SK-MEL-5 (cell line): ENCODE measurements around the gene ZSCAN31. TPM values are rescaled to one million over a fixed set of nuclear protein-coding genes. Genes with fewer than 3 reads are reported as not detected.
"Not testable (repeated sequence)": the region's sequence is repeated elsewhere in the genome, so short reads cannot be mapped to it uniquely, and the experiment has no call there.

Source experiments
- DNase-seq: peaks from one replicate; pipeline ENCODE4 v3.0.0-alpha.2; 2016; ENCODE audit warnings: low read depth, low spot score
- in situ Hi-C: cut with HindIII; loops from 2 replicates; pipeline ENCODE4 v1.10.0; 2016; ENCODE audit warnings: low sequenced_read_pairs, high pct_unique_total_duplicates, low pct_unique_long_range_greater_than_20kb
- polyA plus RNA-seq, 2 experiments: library from polyadenylated mRNA; depleted of rRNA; stranded (reverse); fragments of >200 nt; gene quantifications; 2 replicates each; pipeline ENCODE4 v1.2.3, GENCODE V29; 2015
- total RNA-seq: library from RNA; depleted of rRNA; stranded (reverse); fragments of >200 nt; shearing (Covaris generic); gene quantifications from 2 replicates; pipeline ENCODE4 v1.2.3, GENCODE V29; 2014; rRNA removed

ZSCAN31 gene
- 2.3 and 4.3 TPM in 2 replicates for total RNA-seq
- 1.4 and 2.7 TPM in 2 replicates for polyA plus RNA-seq (2015; cell fraction: cytosol; rRNA removed)
- polyA plus RNA-seq (2015; cell fraction: nucleus; rRNA removed) = 3.2 and 6.2 TPM in 2 replicates

GRCh38 chr6:28335564-28336283 lies at the start of gene ZSCAN31:
Gene ZSCAN31 (minus strand): TSS chr6:28336148. CDS start chr6:28329683, 6,465 bp downstream.
- in situ Hi-C loops = no loop called here
- DNase-seq = peak; percentile 97

DNA sequence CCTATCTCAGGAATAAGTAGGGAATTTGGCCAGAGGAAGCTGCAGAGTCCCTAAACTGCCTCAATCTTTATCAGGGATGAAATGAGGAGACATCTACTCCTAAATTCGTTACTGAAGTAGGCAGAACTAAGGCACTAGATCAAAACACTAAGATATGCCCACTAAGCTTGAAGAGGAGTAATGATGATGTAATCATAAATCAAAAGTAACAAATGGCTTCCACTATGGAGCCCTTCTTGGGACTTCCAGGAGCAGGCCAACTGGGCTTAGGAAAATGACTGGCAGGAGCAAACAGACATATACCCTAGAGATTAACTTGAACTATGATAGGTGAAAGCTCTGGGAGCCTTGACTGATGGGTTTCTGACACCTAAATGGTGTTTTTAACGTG lies 48.2 kb upstream of the ZSCAN31 start:
- in situ Hi-C loops = no loop called here
- DNase-seq = no peak

GRCh38 chr6:28383235-28384142 lies 47.5 kb upstream of the ZSCAN31 start:
- DNase-seq = no peak
- in situ Hi-C loops = no loop called here

DNA sequence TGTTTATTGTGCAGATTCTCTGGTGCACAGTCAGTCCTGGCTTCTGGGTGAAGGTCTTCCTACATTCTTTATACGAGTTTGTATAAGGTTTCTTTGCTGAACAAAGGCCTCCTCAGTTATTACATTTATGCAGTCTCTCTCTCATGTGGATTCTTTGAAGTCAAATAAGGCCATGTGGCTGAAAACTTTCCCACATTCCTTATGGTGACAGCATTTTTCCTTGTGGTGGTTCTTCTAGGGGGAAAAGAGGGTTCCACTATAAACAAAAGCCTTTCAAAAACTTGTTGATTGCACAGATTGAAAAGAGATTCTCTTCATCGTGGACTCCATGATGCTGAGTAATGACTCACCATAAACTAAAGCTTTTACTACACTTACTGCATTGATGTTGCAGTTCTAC lies 44.4 kb upstream of the ZSCAN31 start:
- peak; percentile 55 for DNase-seq
- in situ Hi-C loops = no loop called here

GRCh38 chr6:28378644-28379043 lies 42.7 kb upstream of the ZSCAN31 start:
- in situ Hi-C loops = no loop called here
- DNase-seq = no peak

- in situ Hi-C loops = no loop called here
- DNase-seq = no peak
Measured at GRCh38 chr6:28377879-28378278, 41.9 kb upstream of the ZSCAN31 start.

DNA sequence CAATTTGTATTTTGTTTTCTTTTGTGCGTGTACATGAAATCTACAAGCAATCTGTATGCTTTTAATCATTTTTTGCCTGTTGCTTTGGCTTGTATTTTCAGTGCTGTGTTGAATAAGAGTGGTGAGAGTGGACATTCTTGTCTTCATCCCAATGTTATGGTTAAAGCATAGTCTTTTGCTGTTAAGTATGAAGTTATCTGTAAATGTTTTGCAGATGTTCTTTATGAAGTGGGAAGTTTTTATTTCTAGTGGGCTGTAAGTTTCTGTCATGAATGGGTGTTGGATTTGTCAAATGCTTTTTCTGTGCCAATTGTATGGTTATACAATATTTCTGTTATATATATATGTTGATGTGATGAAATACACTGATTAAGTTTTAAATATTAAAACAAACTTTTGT lies 38.0 kb upstream of the ZSCAN31 start:
- in situ Hi-C loops = no loop called here
- no peak for DNase-seq

DNA sequence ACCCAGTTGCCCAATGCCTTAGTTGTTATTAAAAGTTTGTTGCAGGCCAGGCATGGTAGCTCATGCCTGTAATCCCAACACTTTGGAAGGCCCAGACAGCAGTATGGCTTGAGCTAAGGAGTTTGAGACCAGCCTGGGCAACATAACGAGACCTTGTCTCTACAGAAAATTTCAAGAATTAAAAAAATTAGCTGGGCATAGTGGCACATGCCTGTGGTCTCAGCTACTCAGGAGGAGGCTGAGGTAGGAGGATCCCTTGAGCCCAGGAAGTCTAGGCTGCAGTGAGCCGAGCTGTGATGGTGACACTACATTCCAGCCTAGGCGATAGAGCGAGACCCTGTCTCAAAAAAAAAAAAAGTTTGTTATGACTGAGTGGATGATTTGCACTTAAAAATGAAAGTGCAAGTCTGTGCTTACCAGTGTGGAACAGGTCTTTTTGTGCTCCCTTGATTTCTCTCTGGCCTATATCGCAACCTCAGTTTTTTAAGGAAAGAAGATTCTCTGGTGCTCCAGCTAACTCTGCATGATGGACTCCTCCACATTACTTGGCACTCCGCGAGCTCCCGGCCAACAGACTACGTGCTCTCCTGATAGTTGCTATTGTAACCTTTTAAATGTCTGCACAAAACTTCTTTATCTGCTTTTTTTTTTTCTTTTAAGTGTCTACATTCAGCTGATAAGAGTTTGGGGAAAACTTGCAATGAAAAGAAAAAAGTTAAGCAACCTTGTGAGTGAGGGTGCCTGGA lies 35.9 kb upstream of the ZSCAN31 start:
- no peak for DNase-seq
- in situ Hi-C loops = no loop called here

DNA sequence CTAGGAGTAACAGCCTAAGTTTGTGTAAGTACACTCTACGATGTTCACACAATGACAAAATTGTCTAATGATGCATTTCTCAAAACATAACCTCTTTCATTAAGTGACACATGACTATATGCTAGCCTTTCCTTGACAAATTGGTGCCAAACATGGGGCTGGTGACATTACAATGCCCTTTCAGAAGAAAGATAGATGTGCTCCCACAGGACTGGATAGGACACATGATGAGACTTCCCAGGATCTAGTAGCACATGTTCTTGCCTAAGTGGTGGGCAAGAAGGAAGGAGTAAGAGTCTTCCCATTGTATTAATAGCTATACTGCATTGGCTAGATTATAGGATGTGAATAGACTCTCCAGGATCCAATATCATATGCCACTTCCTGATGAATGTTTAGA lies 35.3 kb upstream of the ZSCAN31 start:
- in situ Hi-C loops = no loop called here

DNA sequence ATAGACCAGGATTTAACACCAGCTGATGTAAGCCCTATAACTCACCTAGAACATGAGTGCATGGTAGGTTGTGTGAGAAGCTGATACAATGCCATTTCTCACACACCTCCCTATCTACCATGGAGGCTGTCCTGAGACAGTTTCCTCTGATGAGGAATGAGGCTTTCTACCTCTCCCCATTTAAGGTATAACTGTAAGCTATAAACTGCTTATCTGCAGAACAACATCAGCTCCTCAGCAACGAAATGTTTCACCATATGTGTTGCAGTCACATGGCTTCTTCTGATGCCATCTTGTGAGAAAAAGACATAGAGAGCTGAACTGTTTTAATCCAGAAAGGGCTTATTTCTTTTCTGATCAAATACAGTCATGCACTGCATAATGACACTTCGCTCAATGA lies 34.5 kb upstream of the ZSCAN31 start:
- in situ Hi-C loops = no loop called here
- no peak for DNase-seq

More for the DNA sequence above, 35.3 kb upstream of the ZSCAN31 start:
- DNase-seq = peak; percentile 86

DNA sequence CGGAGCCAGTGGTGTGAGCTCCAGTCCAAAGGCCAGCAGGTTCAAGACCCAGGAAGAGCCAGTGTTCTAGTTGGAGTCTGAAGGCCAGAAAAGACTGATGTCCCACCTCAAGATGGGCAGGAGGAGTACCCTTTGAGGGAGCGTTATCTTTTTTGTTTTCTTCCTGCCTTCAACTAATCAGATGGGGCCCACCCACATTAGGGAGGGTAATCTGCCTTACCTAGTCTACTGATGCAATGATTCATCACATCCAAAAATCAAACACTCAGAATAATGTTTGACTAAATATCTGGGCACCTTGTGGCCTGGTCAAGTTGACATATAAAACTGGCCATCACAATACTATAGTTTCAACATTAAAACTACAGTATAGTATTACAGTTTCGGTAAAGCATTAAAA lies 33.5 kb upstream of the ZSCAN31 start:
- no peak for DNase-seq
- in situ Hi-C loops = no loop called here

GRCh38 chr6:28368522-28368921 lies 32.6 kb upstream of the ZSCAN31 start:
- no peak for DNase-seq
- in situ Hi-C loops = no loop called here

DNA sequence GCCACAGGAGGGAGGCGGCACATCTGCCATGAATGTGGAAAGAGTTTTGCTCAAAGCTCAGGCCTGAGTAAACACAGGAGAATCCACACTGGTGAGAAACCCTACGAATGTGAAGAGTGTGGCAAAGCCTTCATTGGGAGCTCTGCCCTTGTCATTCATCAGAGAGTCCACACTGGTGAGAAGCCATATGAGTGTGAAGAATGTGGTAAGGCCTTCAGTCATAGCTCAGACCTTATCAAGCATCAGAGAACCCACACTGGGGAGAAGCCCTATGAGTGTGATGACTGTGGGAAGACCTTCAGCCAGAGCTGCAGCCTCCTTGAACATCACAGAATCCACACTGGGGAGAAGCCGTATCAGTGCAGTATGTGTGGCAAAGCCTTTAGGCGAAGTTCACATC lies 29.6 kb upstream of the ZSCAN31 start:
- DNase-seq, in situ Hi-C loops: not testable (repeated sequence)

- no peak for DNase-seq
- in situ Hi-C loops = no loop called here
Measured at GRCh38 chr6:28360961-28361360, 25.0 kb upstream of the ZSCAN31 start.

GRCh38 chr6:28359562-28359961 lies 23.6 kb upstream of the ZSCAN31 start:
- in situ Hi-C loops, DNase-seq: not testable (repeated sequence)

DNA sequence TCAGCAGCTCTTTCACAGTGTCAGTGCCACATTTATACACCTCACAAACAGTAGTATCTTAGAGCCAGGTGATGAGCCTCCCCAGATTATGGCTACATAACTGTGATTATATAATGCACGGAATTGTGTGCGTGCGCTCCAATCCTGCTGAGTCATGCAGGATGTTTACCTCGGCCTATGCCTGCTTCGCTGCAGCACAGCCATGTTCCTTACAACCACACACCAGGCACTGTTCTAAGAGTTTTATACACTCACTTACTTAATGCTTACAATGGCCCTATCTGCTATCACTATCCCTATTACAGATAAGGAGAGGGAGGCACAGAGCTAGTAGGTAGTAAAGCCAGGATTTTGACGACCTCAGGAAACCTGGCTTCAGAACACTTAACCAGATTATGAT lies 21.1 kb upstream of the ZSCAN31 start:
- in situ Hi-C loops = no loop called here
- no peak for DNase-seq

GRCh38 chr6:28356666-28357020 lies 20.7 kb upstream of the ZSCAN31 start:
- in situ Hi-C loops = no loop called here
- DNase-seq = no peak
